NCI-H1694 treated with DMSO at 0.1 percent for 48 hours (cell line): ENCODE results near the gene CD300LG.
A peak's percentile ranks its signal among the peaks of the same experiment; 100 is the strongest.
"Not testable (repeated sequence)": the region's sequence is repeated elsewhere in the genome, so short reads cannot be mapped to it uniquely, and the experiment has no call there.

Experiments used
- DNase-seq: peaks from one replicate; lab custom pipeline; 2025; lab: John Stamatoyannopoulos, UW

Gene CD300LG

GRCh38 chr17:43855061-43855460 lies 8.1 kb downstream of the CD300LG start:
- no peak for DNase-seq

GRCh38 chr17:43856141-43856540 lies 9.2 kb downstream of the CD300LG start:
- no peak for DNase-seq

GRCh38 chr17:43857141-43857540 lies 10.2 kb downstream of the CD300LG start:
- DNase-seq = no peak

GRCh38 chr17:43857957-43858600 lies 11.1 kb downstream of the CD300LG start:
- DNase-seq = no peak

- no peak for DNase-seq
Observed at GRCh38 chr17:43860077-43860725, 13.2 kb downstream of the CD300LG start.

GRCh38 chr17:43860927-43861622 lies 14.1 kb downstream of the CD300LG start:
- no peak for DNase-seq

- no peak for DNase-seq
Observed at GRCh38 chr17:43861960-43862359, 15.0 kb downstream of the CD300LG start.

GRCh38 chr17:43864161-43864984 lies 17.4 kb downstream of the CD300LG start:
- DNase-seq = no peak

GRCh38 chr17:43868226-43868994 lies 21.4 kb downstream of the CD300LG start:
- DNase-seq = no peak

- not testable (repeated sequence) for DNase-seq
Observed at GRCh38 chr17:43869031-43869430, 22.1 kb downstream of the CD300LG start.

- DNase-seq = no peak
Observed at GRCh38 chr17:43871946-43872690, 25.1 kb downstream of the CD300LG start.

- DNase-seq = no peak
Observed at GRCh38 chr17:43873091-43873490, 26.1 kb downstream of the CD300LG start.

- no peak for DNase-seq
Observed at GRCh38 chr17:43873815-43874214, 26.8 kb downstream of the CD300LG start.

GRCh38 chr17:43874293-43874692 lies 27.3 kb downstream of the CD300LG start:
- DNase-seq = no peak

- no peak for DNase-seq
Observed at GRCh38 chr17:43875476-43876147, 28.6 kb downstream of the CD300LG start.

GRCh38 chr17:43877031-43877430 lies 30.1 kb downstream of the CD300LG start:
- no peak for DNase-seq

- DNase-seq = no peak
Observed at GRCh38 chr17:43877451-43878155, 30.6 kb downstream of the CD300LG start.

GRCh38 chr17:43878260-43879175 lies 31.5 kb downstream of the CD300LG start:
- peak; percentile 34 for DNase-seq
